ENCODE measurements around the gene TGFA. TPM values are rescaled to one million over a fixed set of nuclear protein-coding genes. Genes with fewer than 3 reads are reported as not detected.

TGFA gene
- total RNA-seq (2.4 and 5.6 TPM in 2 replicates), polyA plus RNA-seq (2.2 and 2.6 TPM in 2 replicates)

- Histone ChIP-seq H3K4me3 (peak within 1 kb of the TSS; percentile 82), H4K20me1 (ENCODE audit: insufficient read depth, poor library complexity, severe bottlenecking) (no peaks in the 10 kb centered on the region), H3K27me3 (peaks cover 53% of the 10 kb centered on the region), H3K9me3 (ENCODE audit: low read depth) (no peaks in the 10 kb centered on the region), H3K4me1 (ENCODE audit: insufficient read depth) (peaks cover 22% of the 10 kb centered on the region), H2AFZ (peak within 1 kb of the TSS; percentile 96), H3K27ac (peak within 1 kb of the TSS; percentile 89), H3K36me3 (replicated peaks; ENCODE audit: insufficient read depth, low read depth) (no peaks in the 10 kb centered on the region), H3K79me2 (no peaks in the 10 kb centered on the region), H3K4me2 (peak within 1 kb of the TSS; percentile 100), H3K9me2 (replicated peaks; ENCODE audit: insufficient read depth) (no peaks in the 10 kb centered on the region)
- DNase-seq (ENCODE audit: low spot score): peak; percentile 88
- WGBS (ENCODE audit: low lambda C conversion rate, missing lambda C conversion rate): 0% methylated on average over 16 of the region's 88 CpGs
- peak; percentile 50 for TF ChIP-seq EZH2 (IDR thresholded peaks at IDR 0.05; ENCODE audit: borderline replicate concordance)
- TF ChIP-seq CTCF (IDR thresholded peaks at IDR 0.05; ENCODE audit: poor library complexity): peak; percentile 78
- no peak for TF ChIP-seq EZH2phosphoT487 (IDR thresholded peaks at IDR 0.05; ENCODE audit: low read depth, severe bottlenecking, unreplicated experiment)
Measured at GRCh38 chr2:70553584-70554337, at the start of gene TGFA. Gene TGFA (minus strand): TSS chr2:70553826. CDS start chr2:70553767, 59 bp downstream.

GRCh38 chr2:70603066-70603465 lies 49.4 kb upstream of the TGFA start:
- no peak for DNase-seq (ENCODE audit: low spot score)
- H3K4me2 ChIP-seq: no peak overlapping the region
- H3K9me3 ChIP-seq (ENCODE audit: low read depth): no peaks in the 10 kb centered on the region
- no peak for TF ChIP-seq CTCF (IDR thresholded peaks at IDR 0.05; ENCODE audit: poor library complexity)
- no peak for TF ChIP-seq EZH2phosphoT487 (IDR thresholded peaks at IDR 0.05; ENCODE audit: low read depth, severe bottlenecking, unreplicated experiment)
- no peak for TF ChIP-seq EZH2 (IDR thresholded peaks at IDR 0.05; ENCODE audit: borderline replicate concordance)
- H2AFZ ChIP-seq: no peak overlapping the region
- no peak overlapping the region for H3K4me3 ChIP-seq
- H3K79me2 ChIP-seq: no peaks in the 10 kb centered on the region
- no peaks in the 10 kb centered on the region for H3K9me2 ChIP-seq (replicated peaks; ENCODE audit: insufficient read depth)
- H3K27me3 ChIP-seq: no peaks in the 10 kb centered on the region
- H3K27ac ChIP-seq: no peak overlapping the region
- no peaks in the 10 kb centered on the region for H3K36me3 ChIP-seq (replicated peaks; ENCODE audit: insufficient read depth, low read depth)
- H3K4me1 ChIP-seq (ENCODE audit: insufficient read depth): no peaks in the 10 kb centered on the region
- H4K20me1 ChIP-seq (ENCODE audit: insufficient read depth, poor library complexity, severe bottlenecking): no peaks in the 10 kb centered on the region

- no peak for DNase-seq (ENCODE audit: low spot score)
- no peak overlapping the region for H3K27ac ChIP-seq
- no peaks in the 10 kb centered on the region for H3K9me3 ChIP-seq (ENCODE audit: low read depth)
- no peaks in the 10 kb centered on the region for H3K36me3 ChIP-seq (replicated peaks; ENCODE audit: insufficient read depth, low read depth)
- 66% methylated on average over 1 of the region's 1 CpG for WGBS (ENCODE audit: low lambda C conversion rate, missing lambda C conversion rate)
- no peak overlapping the region for H2AFZ ChIP-seq
- no peak overlapping the region for H3K4me3 ChIP-seq
- H4K20me1 ChIP-seq (ENCODE audit: insufficient read depth, poor library complexity, severe bottlenecking): no peaks in the 10 kb centered on the region
- H3K4me2 ChIP-seq: no peak overlapping the region
- H3K4me1 ChIP-seq (ENCODE audit: insufficient read depth): no peaks in the 10 kb centered on the region
- TF ChIP-seq EZH2 (IDR thresholded peaks at IDR 0.05; ENCODE audit: borderline replicate concordance): no peak
- no peak for TF ChIP-seq CTCF (IDR thresholded peaks at IDR 0.05; ENCODE audit: poor library complexity)
- TF ChIP-seq EZH2phosphoT487 (IDR thresholded peaks at IDR 0.05; ENCODE audit: low read depth, severe bottlenecking, unreplicated experiment): no peak
- H3K9me2 ChIP-seq (replicated peaks; ENCODE audit: insufficient read depth): no peaks in the 10 kb centered on the region
- no peaks in the 10 kb centered on the region for H3K27me3 ChIP-seq
- no peaks in the 10 kb centered on the region for H3K79me2 ChIP-seq
Measured at GRCh38 chr2:70598197-70598596, 44.6 kb upstream of the TGFA start.

All from hepatocyte (in vitro differentiated cells).